GM18870 (cell line): ENCODE results near the gene ENDOU.
"Not testable (repeated sequence)": the region's sequence is repeated elsewhere in the genome, so short reads cannot be mapped to it uniquely, and the experiment has no call there.

Source experiments
- ATAC-seq: cut with Tn5 transposase; IDR thresholded peaks from one replicate; pipeline ENCODE4 v1.9.1; 2021; ENCODE audit warnings: moderate library complexity; ENCODE audit not compliant: unreplicated experiment

Gene ENDOU

DNA sequence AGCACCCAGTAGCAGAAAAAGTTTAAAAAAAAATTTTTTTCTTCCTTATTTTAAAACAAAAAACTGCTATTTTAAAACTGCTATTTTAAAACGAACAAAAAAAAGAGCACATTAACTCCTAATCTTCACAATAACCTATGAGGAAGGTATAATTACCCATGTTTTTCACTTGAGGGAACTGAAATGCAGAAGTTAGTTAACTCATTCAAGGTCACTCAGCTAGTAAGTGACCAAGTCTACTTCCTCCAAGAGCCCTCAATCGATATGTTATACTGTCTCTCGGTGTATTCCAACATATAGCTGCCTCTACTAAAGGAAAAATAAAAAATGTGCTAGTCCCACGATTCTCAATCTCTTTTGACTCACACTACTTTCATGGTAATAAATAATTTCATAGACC, 27.2 kb downstream of the ENDOU start:
- ATAC-seq: no peak

DNA sequence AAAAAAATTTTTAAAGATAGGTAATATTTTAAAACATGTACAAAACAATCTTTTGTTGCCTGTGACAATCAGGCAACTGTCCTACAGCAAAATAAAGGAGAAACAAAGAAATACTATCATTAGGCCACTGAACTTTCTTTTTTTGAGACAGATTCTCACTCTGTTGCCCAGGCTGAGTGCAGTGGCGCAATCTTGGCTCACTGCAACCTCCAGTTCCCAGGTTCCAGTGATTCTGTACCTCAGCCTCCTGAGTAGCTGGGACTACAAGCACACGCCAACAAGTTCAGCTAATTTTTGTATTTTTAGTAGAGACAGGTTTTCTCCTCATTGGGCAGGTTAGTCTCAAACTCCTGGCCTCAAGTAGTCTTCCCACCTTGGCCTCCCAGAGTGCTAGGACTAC, 36.1 kb downstream of the ENDOU start:
- no peak for ATAC-seq

DNA sequence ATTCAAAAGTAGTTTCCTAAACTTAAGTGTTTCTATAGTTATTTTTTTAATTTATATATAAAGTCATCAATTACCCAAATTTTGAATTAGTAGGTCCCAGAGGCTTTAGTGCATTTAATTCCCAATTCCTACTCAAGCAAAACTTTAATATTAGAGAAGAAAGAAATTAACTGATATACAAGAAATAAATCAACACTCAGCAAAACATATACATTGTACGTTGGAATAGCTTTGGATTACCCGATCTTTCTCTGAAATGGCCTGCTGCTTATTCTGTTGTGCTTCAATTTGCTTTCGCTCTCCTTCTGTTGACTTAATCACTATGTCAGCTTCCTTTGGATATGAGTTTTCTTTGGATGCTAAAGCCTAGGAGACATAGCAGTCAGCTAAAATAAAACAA, 37.7 kb downstream of the ENDOU start:
- no peak for ATAC-seq

DNA sequence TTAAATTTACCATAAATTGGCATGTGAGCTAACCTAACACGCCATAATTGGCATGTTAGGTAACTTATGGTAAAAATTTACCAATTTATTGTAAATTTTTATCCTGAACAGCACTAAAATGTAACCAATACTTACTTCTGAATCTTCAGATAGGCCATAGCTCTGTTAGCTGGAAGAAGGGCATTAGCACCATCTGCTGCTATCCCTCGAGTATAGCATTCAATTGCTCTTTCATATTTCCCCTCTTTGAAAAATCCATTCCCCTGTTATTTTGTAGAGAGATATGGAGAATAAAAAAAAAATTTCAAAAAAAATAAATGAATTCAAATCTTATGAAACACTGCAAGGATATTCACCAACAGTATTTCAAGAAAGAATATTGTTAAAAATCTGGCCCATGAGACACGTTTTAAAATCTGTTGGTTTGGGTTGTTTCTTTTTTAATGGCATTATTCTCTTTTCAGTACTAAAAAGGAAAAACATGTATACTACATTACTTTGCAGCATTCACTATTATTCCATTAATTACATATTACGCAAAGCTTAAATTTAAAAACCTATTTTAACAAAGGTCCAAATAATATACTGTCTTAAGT, 38.5 kb downstream of the ENDOU start:
- no peak for ATAC-seq

DNA sequence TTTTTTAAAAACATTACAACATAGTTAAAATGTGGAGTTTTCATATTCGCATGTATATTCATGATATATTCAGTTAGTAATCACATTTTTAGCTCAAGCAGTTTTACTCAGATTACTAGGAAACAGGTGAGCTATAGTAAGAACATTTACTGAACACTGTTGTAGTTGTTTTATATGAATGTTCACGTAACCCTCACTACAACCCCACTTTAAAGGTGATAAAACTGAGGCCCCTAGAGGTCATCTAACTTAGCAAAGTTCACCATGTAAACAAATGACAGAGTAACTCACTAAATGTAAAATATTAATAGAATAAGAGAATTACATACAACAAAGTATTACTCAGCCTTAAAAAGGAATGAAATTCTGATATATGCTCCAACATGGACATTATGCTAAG, 45.5 kb downstream of the ENDOU start:
- no peak for ATAC-seq

DNA sequence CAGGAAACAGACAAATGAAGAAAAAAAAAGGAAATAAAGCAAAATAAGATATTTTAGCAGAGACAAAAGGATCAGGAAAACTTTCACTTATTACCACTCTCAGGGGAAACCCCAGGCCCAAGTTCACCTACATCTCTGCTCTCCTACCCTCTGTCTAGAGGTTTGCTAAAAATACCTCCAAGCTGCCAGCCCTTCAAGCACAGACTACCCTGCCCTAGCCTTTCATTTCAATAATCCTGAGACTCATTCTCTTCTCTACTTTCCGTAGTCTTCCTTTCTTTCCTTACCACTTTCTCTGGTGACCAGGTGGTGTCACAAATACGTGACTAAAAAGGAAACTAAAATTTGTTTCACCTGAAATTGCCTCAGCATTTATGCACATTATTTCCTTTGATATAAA, 53.2 kb downstream of the ENDOU start:
- no peak for ATAC-seq

DNA sequence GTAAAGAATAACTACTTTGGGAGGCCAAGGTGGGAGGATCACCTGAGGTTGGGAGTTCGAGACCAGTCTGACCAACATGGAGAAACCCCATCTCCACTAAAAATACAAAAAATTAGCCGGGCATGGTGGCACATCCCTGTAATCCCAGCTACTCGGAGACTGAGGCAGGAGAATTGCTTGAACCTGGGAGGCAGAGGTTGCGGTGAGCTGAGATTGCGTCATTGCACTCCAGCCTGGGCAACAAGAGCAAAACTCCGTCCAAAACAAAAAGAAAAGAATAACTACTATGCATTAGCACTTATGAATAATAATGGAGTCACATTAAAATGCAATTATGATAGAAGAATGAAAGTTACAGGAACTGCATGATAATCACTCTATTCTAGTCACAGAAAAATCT, 57.4 kb downstream of the ENDOU start:
- ATAC-seq: not testable (repeated sequence)
